HG03097 (cell line): ENCODE measurements around the gene DDX54.
A peak's percentile ranks its signal among the peaks of the same experiment; 100 is the strongest.
"Not testable (repeated sequence)": the region's sequence is repeated elsewhere in the genome, so short reads cannot be mapped to it uniquely, and the experiment has no call there.

Experiments used
- ATAC-seq: cut with Tn5 transposase; IDR thresholded peaks from one replicate; pipeline ENCODE4 v1.9.1; 2021; ENCODE audit not compliant: unreplicated experiment, low FRiP score

Gene DDX54

DNA sequence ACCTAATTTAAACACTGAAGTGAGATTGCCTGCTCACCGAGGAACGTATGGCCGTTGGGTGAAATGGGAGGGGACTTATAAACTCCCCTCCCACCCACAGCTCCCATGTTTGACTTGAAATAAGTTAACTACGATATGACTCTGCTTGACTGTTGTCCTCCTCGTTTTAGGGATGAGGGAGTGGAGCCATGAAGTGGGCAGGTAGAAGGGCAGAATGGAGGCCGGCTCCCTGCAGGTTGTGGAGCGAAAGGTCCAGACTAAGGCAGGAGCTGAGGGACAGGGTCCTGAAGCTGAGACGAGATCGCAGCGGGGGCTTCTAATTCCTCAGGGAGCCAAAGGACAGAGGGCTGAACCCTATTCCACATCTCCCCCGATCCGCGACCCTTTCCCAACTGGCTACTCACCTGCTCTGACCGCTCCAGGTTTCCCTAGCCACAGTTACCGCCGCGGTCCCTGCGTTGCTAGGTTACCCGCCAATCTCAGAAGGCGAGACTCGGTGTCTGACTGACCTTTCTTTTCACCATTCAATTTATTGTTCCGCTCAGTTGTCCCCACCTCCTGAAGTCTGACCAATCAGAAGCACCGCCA, 35.4 kb upstream of the DDX54 start:
- ATAC-seq = no peak

DNA sequence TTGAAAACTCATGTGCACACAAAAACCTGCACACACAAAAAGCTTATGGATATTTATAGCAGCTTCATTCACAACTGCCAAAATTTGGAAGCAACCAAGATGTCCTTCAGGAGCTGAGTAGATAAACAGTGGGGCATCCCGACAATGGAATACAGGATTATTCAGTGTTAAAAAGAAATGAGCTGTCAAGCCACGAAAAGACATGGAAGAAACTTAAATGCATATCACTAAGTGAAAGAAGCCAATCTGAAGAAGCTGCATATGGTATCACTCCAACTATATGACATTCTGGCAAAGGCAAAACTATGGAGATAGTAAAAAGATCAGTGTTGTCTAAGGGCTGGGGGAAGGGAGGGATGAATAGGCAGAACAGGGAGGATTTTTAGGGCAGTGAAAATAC, 30.7 kb upstream of the DDX54 start:
- no peak for ATAC-seq

DNA sequence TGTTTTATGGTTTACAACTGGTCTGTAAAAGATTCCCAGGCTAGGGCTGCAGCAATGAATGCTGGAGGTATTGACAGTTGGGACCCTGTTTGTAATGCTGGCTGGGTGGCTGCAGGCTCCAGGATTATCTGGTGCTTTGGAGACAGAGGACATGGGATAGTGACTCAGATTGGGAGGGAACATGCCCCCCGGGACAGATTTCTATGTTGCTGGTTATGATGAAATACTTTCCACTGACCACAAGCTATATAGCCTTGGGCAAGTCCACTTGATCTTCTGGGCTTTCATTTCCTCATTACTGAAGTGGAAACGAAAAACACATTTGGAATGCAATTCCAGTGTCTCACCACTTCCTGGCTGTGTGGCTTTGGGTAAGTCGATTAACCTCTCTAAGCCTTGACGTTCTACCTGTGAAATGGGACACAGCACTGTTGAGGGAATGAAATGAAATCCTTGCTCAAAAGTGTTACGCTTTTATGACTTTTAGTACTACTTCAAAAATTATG, 29.7 kb upstream of the DDX54 start:
- no peak for ATAC-seq

DNA sequence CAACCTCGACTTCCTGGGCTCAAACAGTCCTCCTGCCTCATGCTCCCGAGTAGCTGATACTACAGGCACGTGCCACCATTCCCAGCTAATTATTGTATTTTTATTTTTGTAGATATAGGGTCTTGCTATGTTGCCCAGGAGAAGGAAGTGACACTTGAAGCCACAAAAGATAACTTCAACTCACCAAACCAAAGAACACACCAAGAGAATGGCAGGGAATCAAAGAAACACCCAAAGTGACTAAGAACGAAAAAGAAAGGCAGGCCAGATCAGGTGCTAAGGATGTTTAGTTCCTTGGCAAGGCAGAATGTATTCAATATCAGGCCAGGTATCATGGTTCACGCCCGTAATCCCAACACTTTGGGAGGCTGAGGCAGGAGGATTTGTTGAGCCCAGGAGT, 25.9 kb upstream of the DDX54 start:
- no peak for ATAC-seq

DNA sequence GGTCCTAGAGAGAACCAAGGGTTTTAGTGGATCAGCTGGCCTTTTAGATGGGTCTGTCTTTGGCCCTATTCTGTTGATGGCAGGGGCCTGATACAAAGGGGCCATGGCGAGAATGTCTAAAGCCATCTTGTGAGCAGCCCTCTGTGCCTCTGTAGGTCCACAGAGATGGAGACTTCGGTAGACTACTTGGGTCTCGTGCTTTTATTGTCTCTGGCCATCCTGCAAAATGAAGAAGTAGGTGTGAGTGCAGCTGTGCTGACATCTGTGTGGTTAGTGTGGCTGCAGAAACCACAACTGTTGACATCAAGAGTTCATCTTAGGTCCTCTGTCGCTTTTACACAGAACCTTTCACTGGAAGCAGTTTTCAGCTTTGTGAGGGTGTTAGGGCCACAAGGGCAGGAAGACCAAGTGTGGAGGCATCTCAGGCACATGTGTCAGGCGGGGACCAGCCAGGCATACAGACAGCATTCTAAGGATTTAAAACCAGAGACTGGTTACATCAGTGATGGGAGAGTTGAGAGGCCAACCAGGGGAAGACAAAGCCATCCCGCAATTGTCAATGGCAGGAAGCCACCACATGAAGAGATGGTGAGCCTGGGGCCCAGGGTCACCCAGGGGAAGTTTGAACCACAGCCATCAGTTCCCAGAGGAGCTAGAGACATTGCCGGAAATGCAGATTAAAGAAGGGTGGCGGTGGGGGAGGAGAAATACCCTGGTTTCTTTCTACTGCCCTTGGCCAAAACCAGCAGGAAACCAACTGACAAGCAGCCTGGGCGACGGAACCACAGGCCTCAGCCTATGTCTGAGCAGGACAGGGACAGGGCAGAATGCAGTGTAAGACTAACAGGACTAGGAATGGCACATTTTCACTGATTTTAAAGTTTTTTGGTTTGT, 23.0 kb upstream of the DDX54 start:
- ATAC-seq = peak; percentile 79

DNA sequence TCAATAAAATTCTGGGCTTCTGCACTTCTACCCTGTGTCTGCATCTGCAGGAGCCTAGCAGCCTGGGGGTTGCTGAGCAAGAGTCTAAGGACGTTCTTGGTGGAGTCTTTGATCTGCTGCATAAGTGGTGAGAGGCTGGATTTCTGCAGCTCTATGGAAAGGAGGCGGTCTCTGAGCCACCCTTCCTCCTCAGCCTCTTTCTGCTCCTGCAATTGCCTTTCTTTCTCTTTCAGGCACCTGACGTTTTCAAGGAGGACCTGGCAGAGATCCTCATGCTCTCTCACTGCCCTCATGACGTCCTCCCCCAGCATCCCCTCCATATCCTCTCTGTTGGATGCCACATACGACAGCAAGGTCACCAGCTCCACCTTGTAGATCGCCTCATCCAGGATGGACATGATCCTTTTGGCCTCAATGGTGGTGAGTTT, 22.3 kb upstream of the DDX54 start:
- ATAC-seq = peak; percentile 1

DNA sequence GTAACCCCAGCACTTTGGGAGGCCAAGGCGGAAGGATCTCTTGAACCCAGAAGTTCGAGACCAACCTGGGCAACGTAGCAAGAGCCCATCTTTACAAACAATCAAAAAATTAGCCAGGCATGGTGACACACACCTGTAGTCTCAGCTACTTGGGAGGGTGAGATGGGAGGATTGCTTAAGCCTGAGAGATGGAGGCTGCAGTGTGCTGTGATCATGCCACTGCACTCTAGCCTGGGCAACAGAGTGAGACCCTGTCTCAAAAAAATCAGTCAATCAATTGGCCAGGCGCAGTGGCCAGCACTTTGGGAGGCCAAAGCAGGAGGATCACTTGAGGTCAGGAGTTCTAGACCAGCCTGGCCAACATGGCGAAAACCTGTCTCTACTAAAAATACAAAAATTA, 21.5 kb upstream of the DDX54 start:
- ATAC-seq = not testable (repeated sequence)

DNA sequence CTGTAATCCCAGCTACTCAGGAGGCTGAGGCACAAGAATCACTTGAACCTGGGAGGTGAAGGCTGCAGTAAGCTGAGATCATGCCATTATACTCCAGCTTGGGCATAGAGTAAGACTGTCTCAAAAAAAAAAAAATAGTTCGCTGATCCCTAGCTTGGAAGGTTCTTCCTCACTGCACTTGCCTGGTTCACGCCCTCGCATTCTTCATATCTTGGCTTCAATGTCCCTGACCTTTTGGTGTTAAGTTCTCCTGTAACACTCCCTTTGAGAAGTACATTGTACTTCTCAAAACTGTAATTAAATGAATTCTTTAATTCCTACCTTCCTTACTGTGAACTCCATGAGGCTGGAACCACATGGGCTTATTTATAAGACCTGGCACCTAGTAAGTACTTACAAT, 19.5 kb upstream of the DDX54 start:
- ATAC-seq = no peak

DNA sequence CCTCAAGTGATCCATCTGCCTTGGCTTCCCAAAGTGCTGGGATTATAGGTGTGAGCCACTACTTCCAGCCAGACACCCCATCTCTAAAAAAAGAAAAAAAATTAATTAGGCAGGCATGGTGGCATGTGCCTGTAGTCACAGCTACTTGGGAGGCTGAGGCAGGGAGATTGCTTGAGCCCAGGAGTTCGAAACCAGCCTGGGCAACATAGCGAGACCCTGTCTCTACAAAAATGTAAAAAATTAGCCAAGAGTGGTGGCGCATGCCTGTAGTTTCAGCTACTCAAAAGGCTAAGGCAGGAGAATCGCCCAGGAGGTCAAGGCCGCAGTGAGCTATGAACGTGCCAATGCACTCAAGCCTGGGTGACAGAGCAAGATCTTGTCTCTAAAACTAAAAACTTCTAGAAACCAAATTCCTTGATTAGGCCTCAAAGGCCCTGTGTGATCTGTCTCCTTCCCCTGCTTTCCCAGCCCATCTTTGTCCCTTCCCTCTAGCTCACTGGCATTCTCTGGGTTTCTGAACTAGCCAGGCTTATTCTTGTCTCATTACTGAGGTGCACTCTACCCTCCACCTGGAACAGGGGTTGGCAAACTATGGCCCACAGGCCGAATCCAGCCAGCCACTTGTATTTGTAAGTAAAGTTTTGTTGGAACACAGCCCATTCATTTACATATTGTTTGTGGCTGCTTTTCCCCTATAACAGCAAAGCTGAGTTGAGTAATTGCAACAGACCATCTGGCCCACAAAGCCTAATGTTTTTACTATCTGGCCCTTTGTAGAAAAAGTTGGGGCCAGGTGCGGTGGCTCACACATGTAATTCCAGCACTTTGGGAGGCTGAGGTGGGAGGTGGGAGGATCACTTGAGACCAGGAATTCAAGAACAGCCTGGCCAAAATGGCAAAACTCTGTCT, 18.8 kb upstream of the DDX54 start:
- no peak for ATAC-seq

DNA sequence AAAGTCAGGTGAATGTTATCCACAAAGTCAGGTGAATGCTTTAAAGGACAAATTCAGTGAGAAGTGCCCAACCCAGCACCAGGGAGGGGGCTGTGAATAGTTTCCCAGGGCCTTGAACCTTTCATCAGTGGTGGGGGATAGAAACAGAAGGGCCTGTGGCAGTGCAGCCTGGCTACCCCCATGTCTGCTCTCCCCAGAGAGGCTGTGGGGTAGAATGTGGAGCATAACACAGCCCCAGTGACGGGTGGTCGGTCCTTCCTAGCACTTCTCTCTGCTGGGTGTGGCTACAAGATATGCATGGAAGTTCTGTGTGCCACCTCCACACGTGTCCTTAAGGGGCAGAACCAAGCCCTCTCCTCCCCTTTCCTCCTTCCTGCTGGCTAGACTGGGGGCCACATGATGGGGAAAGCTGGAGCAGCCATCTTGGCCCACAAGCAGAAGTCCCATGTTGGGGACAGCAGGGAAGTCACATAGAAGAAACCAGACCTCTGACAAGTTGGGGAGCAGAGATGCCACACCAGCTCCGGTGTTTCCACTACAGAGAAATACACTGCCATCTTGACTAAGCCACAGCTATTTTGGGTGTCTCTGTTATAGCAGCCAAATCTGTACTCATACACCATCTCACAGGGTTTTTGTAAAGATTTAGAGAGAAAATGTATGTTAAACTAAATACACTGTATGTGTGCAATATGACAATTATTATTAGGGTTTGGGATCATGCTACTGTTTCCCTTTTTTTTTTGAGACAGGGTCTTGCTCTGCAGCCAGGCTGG, 17.2 kb upstream of the DDX54 start:
- ATAC-seq = no peak

DNA sequence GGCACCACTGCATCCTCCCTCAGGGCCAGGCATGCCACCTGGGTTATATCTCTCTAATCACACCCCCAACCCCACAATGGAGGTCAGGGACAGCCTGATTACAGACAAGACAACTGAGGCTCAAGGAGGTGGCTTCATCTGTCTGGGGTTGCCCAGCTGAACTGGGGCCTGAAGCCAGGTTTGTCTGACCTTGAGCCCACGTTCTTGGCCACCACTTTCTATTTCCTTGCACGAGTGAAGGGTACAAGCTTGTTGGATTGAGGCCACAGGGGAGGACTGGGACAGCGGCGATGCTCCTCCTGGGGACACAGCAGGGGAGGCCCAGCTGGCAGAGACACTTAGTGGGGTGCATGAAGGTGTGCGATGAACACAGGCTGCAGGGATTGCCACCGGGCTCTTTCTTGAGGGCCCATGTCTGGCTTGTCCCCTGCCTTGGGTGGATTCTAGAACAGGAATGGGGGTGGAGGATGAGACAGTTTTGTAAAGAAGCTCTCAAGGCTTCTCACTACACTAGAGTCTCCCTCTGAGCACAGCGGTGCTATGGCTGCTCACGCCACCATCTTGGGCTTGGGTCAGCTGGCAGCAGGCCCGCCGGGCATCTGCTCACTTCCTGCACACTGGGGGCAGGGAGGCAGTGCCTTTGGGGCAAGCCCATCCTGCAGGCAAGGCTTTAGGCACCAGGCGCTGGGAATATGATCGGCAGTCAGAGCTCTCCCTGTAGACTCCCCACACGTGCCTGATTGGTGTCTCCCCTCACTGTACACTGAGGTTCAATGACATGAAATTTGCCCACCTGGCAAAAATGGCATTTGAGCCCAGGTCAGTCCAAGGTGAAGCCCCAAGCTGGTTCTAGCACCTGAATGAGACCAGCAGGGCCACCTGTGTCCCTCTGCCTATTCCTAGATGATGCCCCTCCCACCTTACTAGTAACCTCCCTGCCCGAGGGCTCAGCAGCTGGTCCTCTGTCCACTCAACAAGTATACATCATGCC, 16.2 kb upstream of the DDX54 start:
- ATAC-seq = no peak

DNA sequence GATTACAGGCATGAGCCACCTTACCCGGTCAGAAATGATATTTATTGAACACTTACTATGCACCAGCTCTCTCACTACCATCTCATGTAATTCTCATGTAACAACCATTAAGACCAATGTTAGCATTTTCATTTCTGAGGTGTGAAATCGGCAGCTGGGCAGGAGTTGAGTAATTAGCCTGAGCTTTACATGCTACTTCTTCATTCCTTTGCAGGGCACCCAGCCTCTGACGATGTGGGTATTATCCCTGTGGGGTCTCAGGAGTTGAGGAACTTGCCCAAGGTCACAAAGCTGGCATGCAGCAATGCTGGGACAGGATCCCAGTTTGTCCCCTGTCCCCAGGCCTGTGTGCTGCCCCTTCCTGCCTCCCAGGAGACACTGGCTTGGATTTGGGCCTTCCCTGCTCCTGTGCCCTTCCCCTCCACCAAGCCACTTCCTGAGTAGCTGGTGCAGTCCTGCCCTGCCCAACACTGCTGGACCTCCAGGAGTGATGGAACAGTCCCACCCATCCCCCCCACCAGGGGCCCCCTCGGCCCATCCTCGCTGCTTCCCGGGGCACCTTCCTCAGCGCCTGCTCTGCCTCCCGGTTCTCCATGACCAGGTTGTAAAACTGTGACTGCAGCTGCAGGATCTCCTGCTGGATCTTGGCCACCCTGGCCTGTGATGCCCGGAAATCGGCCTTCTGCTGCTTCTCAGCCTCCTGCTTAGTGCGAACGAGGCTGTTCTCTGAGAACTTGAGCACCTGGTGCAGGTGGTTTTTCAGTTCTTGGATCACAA, 14.9 kb upstream of the DDX54 start:
- ATAC-seq = no peak

DNA sequence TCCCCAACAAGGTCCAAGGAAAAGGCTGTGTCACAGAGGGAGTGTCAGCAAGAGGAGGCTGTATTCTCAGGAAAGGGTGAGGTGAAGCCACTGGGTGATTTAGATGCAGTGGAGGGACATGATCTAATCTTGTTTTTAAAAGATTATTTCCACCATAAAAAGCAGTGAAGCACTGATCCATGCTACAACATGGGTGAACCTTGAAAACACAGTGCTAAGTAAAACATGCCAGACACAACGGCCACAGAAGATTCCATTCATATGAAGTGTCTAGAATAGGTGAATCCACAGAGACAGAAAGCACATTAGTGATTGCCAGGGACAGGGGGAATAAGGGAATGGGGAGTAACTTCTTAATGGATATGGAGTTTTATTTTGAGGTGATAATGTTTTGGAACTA, 13.0 kb upstream of the DDX54 start:
- ATAC-seq = no peak

DNA sequence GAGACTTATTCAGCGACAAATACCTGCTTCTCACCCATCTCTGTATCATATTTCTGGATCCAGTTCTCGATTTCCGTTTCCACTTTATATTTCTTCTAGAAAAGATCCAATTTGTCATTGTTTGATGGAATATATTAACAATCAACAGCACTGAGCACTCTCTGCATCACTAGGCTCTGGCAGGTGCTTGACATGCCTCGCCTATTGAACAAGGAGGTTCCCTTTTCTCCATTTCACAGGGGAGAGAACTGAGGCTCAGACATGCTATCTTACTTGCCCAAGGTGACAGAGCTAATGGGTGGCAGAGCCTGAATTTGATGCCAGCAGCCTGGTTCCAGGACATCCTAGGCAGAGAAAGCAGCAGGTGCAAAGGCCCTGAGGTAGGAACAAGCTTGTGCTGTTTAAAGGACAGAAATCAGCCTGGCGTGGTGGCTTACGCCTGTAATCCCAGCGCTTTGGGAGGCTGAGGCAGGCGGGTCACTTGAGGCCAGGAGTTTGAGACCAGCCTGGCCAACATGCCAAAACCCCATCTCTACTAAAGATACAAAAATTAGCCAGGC, 12.3 kb upstream of the DDX54 start:
- no peak for ATAC-seq

DNA sequence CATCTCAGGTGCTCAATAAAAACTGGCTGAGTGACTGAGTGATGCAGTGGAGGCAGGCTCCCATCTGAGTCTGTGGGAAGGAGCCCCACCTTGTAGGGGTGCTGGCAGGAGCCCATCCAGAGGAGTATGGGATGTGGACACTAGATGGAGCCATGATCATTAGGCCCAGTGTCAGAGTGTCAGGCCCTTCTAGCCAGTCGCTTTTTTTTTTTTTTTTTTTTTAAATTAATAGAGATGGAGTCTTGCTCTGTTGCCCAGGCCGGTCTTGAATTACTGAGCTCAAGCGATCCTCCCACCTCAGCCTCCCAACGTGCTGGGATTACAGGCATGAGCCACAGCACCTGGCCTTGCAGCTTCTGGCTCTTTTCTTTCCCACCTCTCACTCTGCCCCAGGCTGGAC, 11.7 kb upstream of the DDX54 start:
- ATAC-seq = no peak

DNA sequence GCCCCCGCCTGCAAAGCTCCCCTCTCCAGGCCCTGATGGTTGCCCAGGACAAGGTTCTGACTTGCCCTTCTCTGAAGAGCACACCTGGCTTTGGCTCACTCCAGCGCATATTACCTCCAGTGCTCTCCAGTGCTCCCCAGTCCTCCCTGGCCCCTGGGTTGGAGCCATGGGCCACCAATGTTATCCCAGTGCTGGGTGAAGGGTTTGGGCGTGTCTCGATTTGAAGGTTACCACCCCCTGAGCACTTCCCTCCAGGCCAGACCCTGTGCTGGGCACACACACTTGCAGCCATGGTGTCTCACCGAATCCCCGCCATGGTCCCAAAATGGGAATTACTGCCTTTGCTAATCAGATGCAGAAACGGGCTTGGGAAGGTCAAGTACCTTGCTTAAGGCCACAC, 11.3 kb upstream of the DDX54 start:
- ATAC-seq = no peak

DNA sequence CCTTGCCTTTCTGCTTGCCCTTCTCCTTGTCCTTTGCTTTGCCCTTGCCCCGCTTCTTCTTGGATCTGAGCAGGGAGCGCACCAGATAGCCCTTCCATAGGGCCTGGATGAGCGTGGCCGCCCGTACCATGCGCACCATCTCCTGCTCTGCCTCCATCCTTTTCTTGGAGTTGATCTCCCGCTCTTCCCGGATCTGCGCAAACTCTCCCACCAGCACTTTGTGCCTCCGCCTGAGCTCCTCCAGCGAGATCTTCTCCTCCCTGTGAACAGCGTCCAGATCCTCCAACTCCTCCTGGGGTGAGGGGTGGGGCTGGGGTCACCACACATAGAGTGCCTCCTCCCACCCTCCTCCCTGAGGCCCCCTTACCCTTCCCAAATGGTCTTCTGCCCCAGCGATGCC, 10.3 kb upstream of the DDX54 start:
- ATAC-seq = no peak

DNA sequence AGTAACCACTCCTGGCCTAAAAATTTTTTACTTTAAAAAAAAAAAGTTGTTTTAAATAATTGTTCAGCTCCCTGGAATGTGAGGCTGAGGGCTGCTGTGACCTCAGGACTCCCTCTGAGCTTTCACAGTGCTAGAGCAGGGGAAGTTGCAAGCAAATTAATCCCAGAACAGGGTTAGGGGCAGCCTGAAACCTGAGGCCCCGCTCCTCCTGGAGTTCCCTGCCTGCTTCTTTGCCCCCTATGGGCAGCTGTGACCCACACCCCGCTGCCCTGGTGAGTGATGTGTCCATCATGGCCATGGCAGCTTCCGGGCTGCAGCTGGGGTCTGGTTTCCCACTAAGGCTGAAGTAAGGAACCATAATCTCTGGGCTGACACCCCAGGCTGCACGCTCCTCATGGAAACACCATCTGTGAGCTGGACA, 9.7 kb upstream of the DDX54 start:
- ATAC-seq = no peak
